ENCODE results near the gene GOLM1. TPM values are rescaled to one million over a fixed set of nuclear protein-coding genes. Genes with fewer than 3 reads are reported as not detected.

Gene GOLM1
- total and polyA plus RNA-seq, 10 of the 15 experiments (the other 5 are each of a cell fraction or from before 2014, with no cell fraction given): 0.41 to 25.9 (median 18.7) TPM

GRCh38 chr9:86022687-86023266, 76.6 kb downstream of the GOLM1 start:
- Histone ChIP-seq H4K20me1 (ENCODE audit: control insufficient read depth, insufficient read depth) (no peaks in the 10 kb centered on the region), H3K4me2 (ENCODE audit: control insufficient read depth, insufficient read depth) (no peak overlapping the region), H3K9me3 (replicated peaks; ENCODE audit: control insufficient read depth, insufficient read depth, low read length) (no peaks in the 10 kb centered on the region), H3K27me3 (replicated peaks in 1 of 2; ENCODE audit: control insufficient read depth in 2 of 2, insufficient read depth in 2 of 2, low read length in 1 of 2) (no peaks in the 10 kb centered on the region), H3K27ac (ENCODE audit: control insufficient read depth, insufficient read depth) (no peak overlapping the region), H2AFZ (ENCODE audit: control insufficient read depth, low read depth, low read length) (no peak overlapping the region), H3K36me3 (ENCODE audit: control insufficient read depth in 2 of 2, insufficient read depth in 2 of 2, low read length in 1 of 2) (peaks cover 0 to 23% of the 10 kb centered on the region in 2 experiments; a peak in 2 of 4 replicates), H3K4me1 (ENCODE audit: control insufficient read depth, insufficient read depth, low read length) (no peaks in the 10 kb centered on the region), H3K4me3 (no peak overlapping the region), H3K79me2 (ENCODE audit: control insufficient read depth, insufficient read depth, low read length) (no peaks in the 10 kb centered on the region), H3K9ac (ENCODE audit: control insufficient read depth, insufficient read depth, low read length) (no peak overlapping the region)
- ATAC-seq: no peak
- ChIA-PET RAD21 (ENCODE audit: unreplicated experiment) (no interaction called here), SMC1A (ENCODE audit: uncharacterized antibody, unreplicated experiment) (no interaction called here), POLR2A (no interaction called here), CTCF (no interaction called here)
- DNase-seq (ENCODE audit: low read depth, low spot score): no peak
- no TSS peak for BruUV-seq (replicated peaks)
- WGBS (ENCODE audit: insufficient coverage, insufficient replicate concordance, low lambda C conversion rate, missing lambda C conversion rate): 99% methylated on average over 3 of the region's 3 CpGs
- no peak for FAIRE-seq
- in situ Hi-C loops (cut with MboI): no loop called here
- TF ChIP-seq SMAD5 (IDR thresholded peaks at IDR 0.05; ENCODE audit: low read depth): no peak
- TF ChIP-seq E2F8 (IDR thresholded peaks at IDR 0.05; ENCODE audit: low read depth, partially characterized antibody): no peak
- TF ChIP-seq RELB (IDR thresholded peaks at IDR 0.05; ENCODE audit: low read depth): no peak
- no peak for TF ChIP-seq SREBF2 (IDR thresholded peaks at IDR 0.05; ENCODE audit: low read length)
- intact Hi-C loops (cut with micrococcal nuclease; ENCODE audit: unreplicated experiment): no loop called here
